Common myeloid progenitor, CD34-positive (primary cell): ENCODE data around the gene TMEM63B.

Source experiments
- CTCF ChIA-PET: fragments of 350-600 bp; sonication (Branson Sonifier 250); formaldehyde crosslinking; loops from one replicate; lab custom pipeline; 2021; ENCODE audit warnings: antibody characterized with exemption; lab: Charles Lee
- POLR2A ChIA-PET: fragments of 350-600 bp; sonication (Branson Sonifier 250); formaldehyde crosslinking; loops from one replicate; lab custom pipeline; 2021; ENCODE audit warnings: antibody characterized with exemption; lab: Charles Lee
- DNase-seq, 3 donors: peaks; one replicate each; pipeline versions ENCODE4 v3.0.0 to v3.0.0-alpha.2; 2013
- H3K27ac ChIP-seq, 2 experiments: 1 replicate in 1 of 2; 2 replicates in 1 of 2; pipeline ENCODE4 v1.7.0; 2013; ENCODE audit warnings: inconsistent platforms in 2 of 2, low read length in 2 of 2, mild to moderate bottlenecking in 2 of 2, low read depth in 1 of 2, moderate library complexity in 1 of 2; ENCODE audit not compliant: severe bottlenecking in 2 of 2, insufficient read depth in 1 of 2, poor library complexity in 1 of 2
- H3K27me3 ChIP-seq, 5 experiments: replicated peaks in 2 of 5; 1 replicate in 3 of 5; 2 replicates in 2 of 5; pipeline versions ENCODE4 v1.6.1 to v1.7.0; 2013; ENCODE audit warnings: low read length in 4 of 5, mild to moderate bottlenecking in 2 of 5, moderate library complexity in 2 of 5, inconsistent platforms in 1 of 5; ENCODE audit not compliant: insufficient read depth in 5 of 5, control insufficient read depth in 4 of 5
- H3K36me3 ChIP-seq, 4 experiments: 1 replicate in 2 of 4; 2 replicates in 2 of 4; pipeline versions ENCODE4 v1.6.1 to v1.7.0; 2013; ENCODE audit warnings: low read length in 3 of 4, control low read depth in 1 of 4, mild to moderate bottlenecking in 1 of 4; ENCODE audit not compliant: control insufficient read depth in 4 of 4, insufficient read depth in 4 of 4
- H3K4me1 ChIP-seq, 4 experiments: 1 replicate in 3 of 4; 2 replicates in 1 of 4; pipeline versions ENCODE4 v1.6.1 to v1.7.1; 2013; ENCODE audit warnings: low read length in 3 of 4, mild to moderate bottlenecking in 3 of 4, control low read depth in 1 of 4, inconsistent platforms in 1 of 4, moderate library complexity in 1 of 4; ENCODE audit not compliant: control insufficient read depth in 4 of 4, insufficient read depth in 4 of 4; ENCODE audit errors: control extremely low read depth in 1 of 4
- H3K4me3 ChIP-seq, 7 experiments: 1 replicate in 4 of 7; 2 replicates in 3 of 7; pipeline versions ENCODE4 v1.5.1 to v1.7.0; 2013; ENCODE audit warnings: mild to moderate bottlenecking in 7 of 7, low read length in 6 of 7, moderate library complexity in 6 of 7, inconsistent platforms in 2 of 7, low read depth in 2 of 7, control low read depth in 1 of 7; ENCODE audit not compliant: insufficient read depth in 4 of 7, control insufficient read depth in 1 of 7; ENCODE audit errors: extremely low read depth in 1 of 7
- H3K9me3 ChIP-seq, 5 experiments: 1 replicate in 4 of 5; 2 replicates in 1 of 5; pipeline versions ENCODE4 v1.6.1 to v1.7.1; 2013; ENCODE audit warnings: low read length in 4 of 5, mild to moderate bottlenecking in 2 of 5, inconsistent platforms in 1 of 5, low read depth in 1 of 5, moderate library complexity in 1 of 5; ENCODE audit not compliant: control insufficient read depth in 4 of 5, insufficient read depth in 2 of 5; ENCODE audit errors: control extremely low read depth in 1 of 5
- WGBS: methylation state at CpG from one replicate; pipeline ENCODE4 v1.1.5; 2013; ENCODE audit not compliant: insufficient coverage; 5-methylcytosine and 5-hydroxymethylcytosine counted together

The TMEM63B gene

GRCh38 chr6:44202972-44203750, 75.8 kb downstream of the TMEM63B start:
- H3K4me1 ChIP-seq = peaks cover 0 to 22% (median 11%) of the 10 kb centered on the region in 4 experiments
- ChIA-PET POLR2A (no interaction called here), CTCF (interaction anchor here (1.8 to 3.2 kb wide), 2 partner anchors 10 to 19 kb away, joined by 5 to 12 read pairs; no protein-coding TSS in a partner anchor)
- WGBS = over 99% methylated on average over 10 of the region's 11 CpGs
- H3K27me3 ChIP-seq = no peaks in the 10 kb centered on the region
- no peaks in the 10 kb centered on the region for H3K36me3 ChIP-seq
- H3K9me3 ChIP-seq = no peaks in the 10 kb centered on the region
- no peak overlapping the region for H3K4me3 ChIP-seq
- no peak overlapping the region for H3K27ac ChIP-seq
- DNase-seq = no peak

- WGBS = 88% methylated on average over 6 of the region's 6 CpGs
- H3K27me3 ChIP-seq = no peaks in the 10 kb centered on the region
- H3K4me1 ChIP-seq = peaks cover 0 to 22% (median 11%) of the 10 kb centered on the region in 4 experiments
- no peaks in the 10 kb centered on the region for H3K36me3 ChIP-seq
- H3K9me3 ChIP-seq = no peaks in the 10 kb centered on the region
- H3K27ac ChIP-seq = no peak overlapping the region
- ChIA-PET CTCF (interaction anchor here (1.2 to 1.8 kb wide), 4 partner anchors 12 to 31 kb away, joined by 3 to 5 read pairs (median 4); no protein-coding TSS in a partner anchor), POLR2A (no interaction called here)
- H3K4me3 ChIP-seq = no peak overlapping the region
- peak in 1 of 3 donors; percentile 26 for DNase-seq
These were observed 76.6 kb downstream of the TMEM63B start for GRCh38 chr6:44203955-44204354.
